GM12891 (cell line): ENCODE data around the gene TGIF1.

Experiments used
- POLR2A ChIP-seq: IDR thresholded peaks from 2 replicates; pipeline ENCODE4 v1.6.1; 2011; ENCODE audit warnings: low read depth, low read length, control low read depth
- POLR2AphosphoS5 ChIP-seq: IDR thresholded peaks from 2 replicates; pipeline ENCODE4 v1.6.1; 2011; ENCODE audit warnings: low read depth, low read length, control low read depth
- POU2F2 ChIP-seq: IDR thresholded peaks from 2 replicates; pipeline ENCODE4 v1.6.1; 2011; ENCODE audit warnings: low read depth, mild to moderate bottlenecking, control low read depth, low read length, moderate library complexity
- SPI1 ChIP-seq: IDR thresholded peaks from 2 replicates; pipeline ENCODE4 v1.6.1; 2011; ENCODE audit warnings: low read depth, low read length, control low read depth
- TAF1 ChIP-seq: IDR thresholded peaks from 2 replicates; pipeline ENCODE4 v1.6.1; 2011; ENCODE audit warnings: low read depth, low read length, control low read depth

DNA sequence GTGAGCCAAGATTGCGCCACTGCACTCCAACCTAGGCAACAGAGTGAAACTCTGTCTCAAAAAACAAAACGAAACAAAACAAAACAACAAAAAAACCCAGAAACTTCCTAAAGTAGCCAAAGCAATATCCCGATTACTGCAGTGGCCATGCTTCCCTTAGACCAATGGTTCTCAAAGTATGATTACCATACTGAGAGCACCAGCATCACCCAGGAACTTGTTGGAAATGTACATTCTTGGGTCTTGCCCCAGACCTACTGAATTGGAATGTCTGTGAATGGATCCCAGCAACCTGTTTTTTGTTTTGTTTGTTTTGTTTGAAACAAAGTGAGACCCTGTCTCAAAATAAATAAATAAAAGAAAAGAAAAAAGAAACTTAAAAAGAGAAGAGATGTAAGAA lies 41.9 kb upstream of the TGIF1 start:
- no peak for TF ChIP-seq TAF1
- TF ChIP-seq POLR2AphosphoS5: no peak
- no peak for TF ChIP-seq SPI1
- no peak for TF ChIP-seq POLR2A
- TF ChIP-seq POU2F2: no peak
